PC-3 (cell line): ENCODE data around the gene CCDC83. TPM values are rescaled to one million over a fixed set of nuclear protein-coding genes. Genes with fewer than 3 reads are reported as not detected.

Source experiments
- ATAC-seq: fragments of 200-7000 bp; cut with Tn5 transposase; 2 replicates; pipeline ENCODE4 v1.9.1; 2020; ENCODE audit warnings: mild to moderate bottlenecking, moderate library complexity
- BruUV-seq: library from RNA; stranded (reverse); fragments of 400-500 nt; replicated peaks from 2 replicates; lab custom pipeline; 2021; lab: Mats Ljungman, UMichigan
- CTCF ChIA-PET: fragments of 300-600 bp; sonication (Branson Sonifier 250); formaldehyde crosslinking; loops from one replicate; lab custom pipeline; 2022; ENCODE audit warnings: antibody characterized with exemption; lab: Charles Lee
- POLR2A ChIA-PET: fragments of 300-600 bp; sonication (Branson Sonifier 250); formaldehyde crosslinking; loops from one replicate; lab custom pipeline; 2022; ENCODE audit warnings: antibody characterized with exemption; ENCODE audit not compliant: unreplicated experiment; lab: Charles Lee
- DNase-seq: peaks from one replicate; pipeline ENCODE4 v3.0.0-alpha.2; 2015
- H2AFZ ChIP-seq: fragments of 300-600 bp; sonication (generic); 2 replicates; pipeline ENCODE4 v1.6.0; 2016; ENCODE audit warnings: antibody characterized with exemption, low read length
- H3F3A ChIP-seq: fragments of 300-600 bp; sonication (generic); one replicate; pipeline ENCODE4 v1.6.0; 2017; ENCODE audit warnings: antibody characterized with exemption, low read length, control low read depth, mild to moderate bottlenecking; ENCODE audit not compliant: unreplicated experiment
- H3K27ac ChIP-seq: fragments of 300-600 bp; sonication (generic); 2 replicates; pipeline ENCODE4 v1.5.1; 2016; ENCODE audit warnings: mild to moderate bottlenecking, low read length
- H3K27me3 ChIP-seq: fragments of 300-600 bp; sonication (generic); 2 replicates; pipeline ENCODE4 v1.6.1; 2016; ENCODE audit warnings: low read length, mixed read lengths
- H3K36me3 ChIP-seq: fragments of 300-600 bp; sonication (generic); 2 replicates; pipeline ENCODE4 v1.6.1; 2016; ENCODE audit warnings: low read depth, mixed run types, low read length, mixed read lengths
- H3K4me1 ChIP-seq: fragments of 300-600 bp; sonication (generic); 2 replicates; pipeline ENCODE4 v1.5.1; 2016; ENCODE audit warnings: low read length; ENCODE audit not compliant: insufficient read depth
- H3K4me2 ChIP-seq: fragments of 300-600 bp; sonication (generic); 2 replicates; pipeline ENCODE4 v1.6.0; 2016; ENCODE audit warnings: low read length
- H3K4me3 ChIP-seq: fragments of 300-600 bp; sonication (generic); 2 replicates; pipeline ENCODE4 v1.5.1; 2016; ENCODE audit warnings: mild to moderate bottlenecking, low read length, mixed read lengths
- H3K79me2 ChIP-seq: fragments of 300-600 bp; sonication (generic); 2 replicates; pipeline ENCODE4 v1.6.1; 2017; ENCODE audit warnings: low read length, mixed read lengths
- H3K9ac ChIP-seq: fragments of 300-600 bp; sonication (generic); 2 replicates; pipeline ENCODE4 v1.6.0; 2016; ENCODE audit warnings: mild to moderate bottlenecking, low read length
- H3K9me2 ChIP-seq: fragments of 300-600 bp; sonication (generic); replicated peaks from 2 replicates; pipeline ENCODE4 v1.6.1; 2016; ENCODE audit warnings: mixed run types, low read length, mixed read lengths
- H3K9me3 ChIP-seq: fragments of 300-600 bp; sonication (generic); 2 replicates; pipeline ENCODE4 v1.6.1; 2016; ENCODE audit warnings: low read length, mixed read lengths
- H4K20me1 ChIP-seq: fragments of 300-600 bp; sonication (generic); 2 replicates; pipeline ENCODE4 v1.6.1; 2016; ENCODE audit warnings: low read length, mixed read lengths
- EZH2 ChIP-seq: fragments of 300-600 bp; sonication (generic); IDR thresholded peaks from one replicate; pipeline ENCODE4 v1.6.1; 2017; ENCODE audit warnings: antibody characterized with exemption, mild to moderate bottlenecking, low read length; ENCODE audit not compliant: unreplicated experiment
- EZH2phosphoT487 ChIP-seq: fragments of 300-600 bp; sonication (generic); IDR thresholded peaks from 2 replicates; pipeline ENCODE4 v1.6.1; 2018; ENCODE audit warnings: mild to moderate bottlenecking, antibody characterized with exemption, low read length, borderline replicate concordance
- intact Hi-C: fragments of 100-400 bp; cut with micrococcal nuclease; formaldehyde crosslinking; loops from 2 replicates; pipeline ENCODE4 v1.9.0; 2023
- total RNA-seq: library from RNA; depleted of rRNA; stranded (reverse); fragments of >200 nt; gene quantifications from 2 replicates; pipeline ENCODE4 v1.2.3, GENCODE V29; 2014
- TF ChIP-seq, protein P1 (sequence below): fragments of 300-600 bp; sonication (generic); conservative IDR thresholded peaks from 2 replicates; pipeline ENCODE4 v1.5.1; 2017; ENCODE audit warnings: antibody characterized with exemption, low read depth, mild to moderate bottlenecking, low read length

The CCDC83 gene
- total RNA-seq, 1 experiment from 2014 or later, result 0.22 TPM

DNA sequence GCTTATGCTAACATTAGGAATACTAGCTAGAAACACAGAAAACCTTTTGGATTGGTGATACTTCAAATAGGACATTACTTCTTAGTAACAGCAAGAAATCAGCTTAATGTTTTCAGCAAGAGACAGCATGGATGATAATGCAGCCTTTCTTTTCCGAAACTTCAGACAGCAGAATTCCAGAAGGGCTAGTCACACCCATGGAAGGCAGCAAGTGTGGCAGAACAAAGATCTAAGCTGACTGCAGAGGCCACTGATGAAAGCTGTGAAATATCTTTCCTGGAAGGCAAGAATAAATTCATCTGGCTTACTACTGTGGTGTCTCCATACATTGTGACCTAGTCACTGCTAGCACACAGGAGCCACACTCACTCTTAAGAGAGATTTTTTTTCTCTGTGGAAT is 100.3 kb downstream of the CCDC83 start:
- ATAC-seq (no peak), DNase-seq (no peak)
- no peaks in the 10 kb centered on the region for H3F3A ChIP-seq
- no peaks in the 10 kb centered on the region for H3K9me3 ChIP-seq
- no peaks in the 10 kb centered on the region for H3K79me2 ChIP-seq
- TF ChIP-seq, protein P1, sequence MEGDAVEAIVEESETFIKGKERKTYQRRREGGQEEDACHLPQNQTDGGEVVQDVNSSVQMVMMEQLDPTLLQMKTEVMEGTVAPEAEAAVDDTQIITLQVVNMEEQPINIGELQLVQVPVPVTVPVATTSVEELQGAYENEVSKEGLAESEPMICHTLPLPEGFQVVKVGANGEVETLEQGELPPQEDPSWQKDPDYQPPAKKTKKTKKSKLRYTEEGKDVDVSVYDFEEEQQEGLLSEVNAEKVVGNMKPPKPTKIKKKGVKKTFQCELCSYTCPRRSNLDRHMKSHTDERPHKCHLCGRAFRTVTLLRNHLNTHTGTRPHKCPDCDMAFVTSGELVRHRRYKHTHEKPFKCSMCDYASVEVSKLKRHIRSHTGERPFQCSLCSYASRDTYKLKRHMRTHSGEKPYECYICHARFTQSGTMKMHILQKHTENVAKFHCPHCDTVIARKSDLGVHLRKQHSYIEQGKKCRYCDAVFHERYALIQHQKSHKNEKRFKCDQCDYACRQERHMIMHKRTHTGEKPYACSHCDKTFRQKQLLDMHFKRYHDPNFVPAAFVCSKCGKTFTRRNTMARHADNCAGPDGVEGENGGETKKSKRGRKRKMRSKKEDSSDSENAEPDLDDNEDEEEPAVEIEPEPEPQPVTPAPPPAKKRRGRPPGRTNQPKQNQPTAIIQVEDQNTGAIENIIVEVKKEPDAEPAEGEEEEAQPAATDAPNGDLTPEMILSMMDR, result no peak
- TF ChIP-seq EZH2phosphoT487, result no peak
- no peak for TF ChIP-seq EZH2
- H3K27me3 ChIP-seq, result no peaks in the 10 kb centered on the region
- ChIA-PET POLR2A (no interaction called here), CTCF (no interaction called here)
- intact Hi-C loops, result no loop called here
- H2AFZ ChIP-seq, result no peak overlapping the region
- no peak overlapping the region for H3K4me2 ChIP-seq
- no peak overlapping the region for H3K27ac ChIP-seq
- no TSS peak for BruUV-seq
- no peaks in the 10 kb centered on the region for H4K20me1 ChIP-seq
- H3K36me3 ChIP-seq, result peaks cover 3% of the 10 kb centered on the region
- no peaks in the 10 kb centered on the region for H3K4me1 ChIP-seq
- no peak overlapping the region for H3K4me3 ChIP-seq
- no peak overlapping the region for H3K9ac ChIP-seq
- no peaks in the 10 kb centered on the region for H3K9me2 ChIP-seq

- BruUV-seq, result no TSS peak
- Histone ChIP-seq H3K4me3 (no peak overlapping the region), H3K4me2 (no peak overlapping the region), H3F3A (no peaks in the 10 kb centered on the region), H3K9me2 (no peaks in the 10 kb centered on the region), H3K36me3 (peaks cover 3% of the 10 kb centered on the region; the same call in 1 of the 2 replicates), H3K27me3 (no peaks in the 10 kb centered on the region), H4K20me1 (no peaks in the 10 kb centered on the region), H3K27ac (no peak overlapping the region), H3K9ac (no peak overlapping the region), H3K4me1 (no peaks in the 10 kb centered on the region), H2AFZ (no peak overlapping the region), H3K9me3 (no peaks in the 10 kb centered on the region), H3K79me2 (no peaks in the 10 kb centered on the region)
- TF ChIP-seq, protein P1, result no peak
- TF ChIP-seq EZH2 (no peak), EZH2phosphoT487 (no peak)
- ATAC-seq, result no peak
- ChIA-PET POLR2A (no interaction called here), CTCF (no interaction called here)
- no peak for DNase-seq
- intact Hi-C loops, result no loop called here
Observed at GRCh38 chr11:85960678-85961077, 105.5 kb downstream of the CCDC83 start.

GRCh38 chr11:85961130-85961529 is 105.9 kb downstream of the CCDC83 start:
- H3K9ac ChIP-seq, result no peak overlapping the region
- no peaks in the 10 kb centered on the region for H3K79me2 ChIP-seq
- no peaks in the 10 kb centered on the region for H3K9me2 ChIP-seq
- H3K4me3 ChIP-seq, result no peak overlapping the region
- H3K27ac ChIP-seq, result no peak overlapping the region
- no peak overlapping the region for H2AFZ ChIP-seq
- H3K4me1 ChIP-seq, result no peaks in the 10 kb centered on the region
- no peaks in the 10 kb centered on the region for H3K9me3 ChIP-seq
- DNase-seq, result no peak
- ChIA-PET CTCF (no interaction called here), POLR2A (no interaction called here)
- peaks cover 3% of the 10 kb centered on the region; the same call in 1 of the 2 replicates for H3K36me3 ChIP-seq
- no peaks in the 10 kb centered on the region for H3F3A ChIP-seq
- intact Hi-C loops, result no loop called here
- ATAC-seq, result no peak
- BruUV-seq, result no TSS peak
- no peak overlapping the region for H3K4me2 ChIP-seq
- no peaks in the 10 kb centered on the region for H3K27me3 ChIP-seq
- no peak for TF ChIP-seq EZH2
- TF ChIP-seq EZH2phosphoT487, result no peak
- TF ChIP-seq, protein P1, result no peak
- H4K20me1 ChIP-seq, result no peaks in the 10 kb centered on the region
